ENCODE data around the gene THPO. TPM values are rescaled to one million over a fixed set of nuclear protein-coding genes. Genes with fewer than 3 reads are reported as not detected.

The THPO gene
- total and polyA plus RNA-seq, 7 donors: 0.25 to 0.36 TPM; not detected in 5

- H3K4me1 ChIP-seq: peaks cover 0 to 19% (median 18%) of the 10 kb centered on the region in 4 donors
- no peak for DNase-seq
- peaks cover 95 to 100% (median 100%) of the 10 kb centered on the region in 4 donors for H3K36me3 ChIP-seq
- H3K9me3 ChIP-seq: no peaks in the 10 kb centered on the region
- WGBS, 2 donors: 78 to 80% methylated on average over 6 of the region's 6 CpGs
- TF ChIP-seq CTCF (IDR thresholded peaks at IDR 0.05) (no peak), EP300 (IDR thresholded peaks at IDR 0.05) (no peak), POLR2AphosphoS5 (IDR thresholded peaks at IDR 0.05) (no peak), POLR2A (IDR thresholded peaks at IDR 0.05) (no peak)
- intact Hi-C loops (cut with DNase I): no loop called here
- no peak overlapping the region for H3K27ac ChIP-seq
- no peak overlapping the region for H3K4me3 ChIP-seq
- H3K27me3 ChIP-seq: no peaks in the 10 kb centered on the region
These were observed 52.2 kb downstream of the THPO start for GRCh38 chr3:184325715-184326369.

- WGBS, 2 donors: 92 to 93% methylated on average over 13 of the region's 13 CpGs
- no peak overlapping the region for H3K27ac ChIP-seq
These were observed 52.7 kb downstream of the THPO start for GRCh38 chr3:184325269-184325668.

GRCh38 chr3:184323696-184324095, 54.3 kb downstream of the THPO start:
- Histone ChIP-seq H3K27me3 (no peaks in the 10 kb centered on the region), H3K9me3 (no peaks in the 10 kb centered on the region), H3K27ac (peak overlapping the region in 2 of 4 donors; percentile 40 to 98), H3K4me3 (no peak overlapping the region), H3K4me1 (peaks cover 0 to 39% (median 37%) of the 10 kb centered on the region in 4 donors), H3K36me3 (peaks cover 80 to 84% (median 82%) of the 10 kb centered on the region in 4 donors)
- TF ChIP-seq POLR2A (IDR thresholded peaks at IDR 0.05) (no peak), CTCF (IDR thresholded peaks at IDR 0.05) (no peak)
- no peak for DNase-seq
- intact Hi-C loops (cut with DNase I): no loop called here
- 90 to 91% methylated on average over 8 of the region's 8 CpGs for WGBS, 2 donors

More at GRCh38 chr3:184325269-184325668, 52.7 kb downstream of the THPO start:
- Histone ChIP-seq H3K27me3 (no peaks in the 10 kb centered on the region), H3K9me3 (no peaks in the 10 kb centered on the region), H3K4me1 (peaks cover 0 to 24% (median 24%) of the 10 kb centered on the region in 4 donors), H3K36me3 (peaks cover 94 to 100% (median 98%) of the 10 kb centered on the region in 4 donors), H3K4me3 (no peak overlapping the region)
- no peak for TF ChIP-seq EP300 (IDR thresholded peaks at IDR 0.05)
- TF ChIP-seq CTCF (IDR thresholded peaks at IDR 0.05): no peak
- TF ChIP-seq POLR2A (IDR thresholded peaks at IDR 0.05): no peak
- no peak for TF ChIP-seq POLR2AphosphoS5 (IDR thresholded peaks at IDR 0.05)
- intact Hi-C loops (cut with DNase I): no loop called here
- no peak for DNase-seq

GRCh38 chr3:184322731-184323487, 55.1 kb downstream of the THPO start:
- Histone ChIP-seq H3K36me3 (peaks cover 72 to 84% (median 80%) of the 10 kb centered on the region in 4 donors), H3K9me3 (no peaks in the 10 kb centered on the region), H3K4me1 (peaks cover 0 to 46% (median 45%) of the 10 kb centered on the region in 4 donors), H3K27ac (peak overlapping the region; percentile 52 to 99 (median 98)), H3K4me3 (no peak overlapping the region), H3K27me3 (no peaks in the 10 kb centered on the region)
- no peak for DNase-seq
- WGBS, 2 donors: 90 to 92% methylated on average over 20 of the region's 20 CpGs
- no peak for TF ChIP-seq EP300 (IDR thresholded peaks at IDR 0.05)
- intact Hi-C loops (cut with DNase I): no loop called here

Small RNAs within 50 kb of the gene (small RNA-seq; reads per million reads assigned to genes)
- gene SNORD66: 1,285 to 2,581 (median 2,070) reads per million in 3 donors

Other genes with a start within 250 kb of the THPO start
- gene EIF2B5, start 242.8 kb downstream of the THPO start, total RNA-seq: 10 to 100 TPM; 26.0 to 43.5 (median 31.3) TPM
- gene EIF2B5, start 242.8 kb downstream of the THPO start, polyA plus RNA-seq: 10 to 100 TPM; 31.8 to 48.1 (median 35.4) TPM
- 10 to 100 TPM; 38.5 to 71.2 (median 53.9) TPM for gene DVL3, start 222.8 kb downstream of the THPO start, total RNA-seq
- 10 to 100 TPM; 15.0 to 40.8 (median 26.4) TPM for gene DVL3, start 222.8 kb downstream of the THPO start, polyA plus RNA-seq
- gene AP2M1, start 203.4 kb downstream of the THPO start, total RNA-seq: 100 to 1,000 TPM; 203 to 239 (median 225) TPM
- gene AP2M1, start 203.4 kb downstream of the THPO start, polyA plus RNA-seq: 100 to 1,000 TPM; 226 to 240 (median 237) TPM
- 10 to 100 TPM; 32.4 to 51.3 (median 39.2) TPM for gene ABCF3, start 192.0 kb downstream of the THPO start, total RNA-seq
- gene ABCF3, start 192.0 kb downstream of the THPO start, polyA plus RNA-seq: 10 to 100 TPM; 36.5 to 48.9 (median 45.6) TPM
- under 1 TPM in 2 of 4 donors, not detected in 2; 0.36 to 0.83 TPM for gene VWA5B2, start 148.6 kb downstream of the THPO start, total RNA-seq
- 1 to 10 TPM in 1 of 3 donors, under 1 TPM in 2; 0.23 to 1.0 (median 0.60) TPM for gene VWA5B2, start 148.6 kb downstream of the THPO start, polyA plus RNA-seq
- gene ALG3, start 129.2 kb downstream of the THPO start, total RNA-seq: 10 to 100 TPM; 29.6 to 46.8 (median 38.4) TPM
- gene ALG3, start 129.2 kb downstream of the THPO start, polyA plus RNA-seq: 10 to 100 TPM in 2 of 3 donors, 1 to 10 TPM in 1; 9.9 to 39.7 (median 10.8) TPM
- 1 to 10 TPM; 1.4 to 3.9 (median 2.4) TPM for gene EEF1AKMT4, start 128.5 kb downstream of the THPO start, total RNA-seq
- gene EEF1AKMT4, start 128.5 kb downstream of the THPO start, polyA plus RNA-seq: 1 to 10 TPM; 4.2 to 6.5 (median 5.3) TPM
- under 1 TPM in 1 of 4 donors, not detected in 3; 0.71 TPM for gene CAMK2N2, start 116.7 kb downstream of the THPO start, total RNA-seq
- gene CAMK2N2, start 116.7 kb downstream of the THPO start, polyA plus RNA-seq: under 1 TPM in 1 of 3 donors, not detected in 2; 0.28 TPM
- gene ECE2, start 102.2 kb downstream of the THPO start, total RNA-seq: 1 to 10 TPM in 3 of 4 donors, under 1 TPM in 1; 0.49 to 2.9 (median 1.7) TPM
- gene ECE2, start 102.2 kb downstream of the THPO start, polyA plus RNA-seq: under 1 TPM in 1 of 3 donors, not detected in 2; 0.63 TPM
- gene PSMD2, start 79.0 kb downstream of the THPO start, total RNA-seq: 100 to 1,000 TPM; 127 to 246 (median 234) TPM
- gene PSMD2, start 79.0 kb downstream of the THPO start, polyA plus RNA-seq: 100 to 1,000 TPM; 105 to 174 (median 153) TPM
- gene EIF4G1, start 63.6 kb downstream of the THPO start, total RNA-seq: 100 to 1,000 TPM; 115 to 241 (median 182) TPM
- gene EIF4G1, start 63.6 kb downstream of the THPO start, polyA plus RNA-seq: 100 to 1,000 TPM in 1 of 3 donors, 10 to 100 TPM in 2; 62.9 to 249 (median 67.3) TPM
- 10 to 100 TPM; 28.0 to 36.7 (median 33.8) TPM for gene FAM131A, start 40.6 kb downstream of the THPO start, total RNA-seq
- gene FAM131A, start 40.6 kb downstream of the THPO start, polyA plus RNA-seq: 10 to 100 TPM; 12.6 to 17.1 (median 12.9) TPM
- 1 to 10 TPM; 1.6 to 3.3 (median 2.6) TPM for gene CLCN2, start 16.6 kb downstream of the THPO start, total RNA-seq
- gene CLCN2, start 16.6 kb downstream of the THPO start, polyA plus RNA-seq: 10 to 100 TPM; 10.9 to 30.2 (median 13.2) TPM
- 10 to 100 TPM; 53.2 to 92.5 (median 74.7) TPM for gene POLR2H, start 16.5 kb downstream of the THPO start, total RNA-seq
- gene POLR2H, start 16.5 kb downstream of the THPO start, polyA plus RNA-seq: 100 to 1,000 TPM; 132 to 162 (median 146) TPM
- gene CHRD, start 1.8 kb upstream of the THPO start, total RNA-seq: 10 to 100 TPM in 2 of 4 donors, 1 to 10 TPM in 2; 5.7 to 16.3 (median 11.3) TPM
- gene CHRD, start 1.8 kb upstream of the THPO start, polyA plus RNA-seq: 1 to 10 TPM in 2 of 3 donors, under 1 TPM in 1; 0.23 to 4.5 (median 1.8) TPM
- gene EPHB3, start 183.6 kb upstream of the THPO start, total RNA-seq: 1 to 10 TPM; 1.8 to 2.8 (median 2.2) TPM
- gene EPHB3, start 183.6 kb upstream of the THPO start, polyA plus RNA-seq: 10 to 100 TPM in 1 of 3 donors, 1 to 10 TPM in 2; 1.6 to 20.2 (median 1.8) TPM